Peyer's patch (tissue), 4 donors: Measurements from ENCODE around the gene LMBR1L. TPM values are rescaled to one million over a fixed set of nuclear protein-coding genes. Genes with fewer than 3 reads are reported as not detected.
A peak's percentile ranks its signal among the peaks of the same experiment; 100 is the strongest.
"Not testable (repeated sequence)": the region's sequence is repeated elsewhere in the genome, so short reads cannot be mapped to it uniquely, and the experiment has no call there.

Experiments used
- DNase-seq, 3 donors: peaks; one replicate each; pipeline ENCODE4 v3.0.0-alpha.2; 2017 to 2019
- H3K27ac ChIP-seq, 4 donors: fragments of 200-600 bp; sonication (generic); one replicate each; pipeline ENCODE4 v1.5.1; 2016 to 2019
- H3K27me3 ChIP-seq, 2 donors: fragments of 200-600 bp; sonication (generic); one replicate each; pipeline ENCODE4 v1.5.1; 2019
- H3K36me3 ChIP-seq, 3 donors: fragments of 200-600 bp; sonication (generic); one replicate each; pipeline ENCODE4 v1.5.1; 2016 to 2019
- H3K4me1 ChIP-seq, 4 donors: fragments of 200-600 bp; sonication (generic); one replicate each; pipeline ENCODE4 v1.5.1; 2016 to 2019
- H3K4me3 ChIP-seq, 4 donors: fragments of 200-600 bp; sonication (generic); 1 replicate in 3 of 4; 2 replicates in 1 of 4; pipeline ENCODE4 v1.5.1; 2016 to 2019; ENCODE audit warnings: mild to moderate bottlenecking in 1 of 4
- H3K9me3 ChIP-seq, 4 donors: fragments of 200-600 bp; sonication (generic); one replicate each; pipeline ENCODE4 v1.5.1; 2016 to 2019; ENCODE audit warnings: mild to moderate bottlenecking in 1 of 4
- POLR2A ChIP-seq, 2 donors: fragments of 450-650 bp; IDR thresholded peaks; one replicate each; pipeline ENCODE4 v1.5.1; 2017; ENCODE audit warnings: antibody characterized with exemption in 2 of 2, mild to moderate bottlenecking in 2 of 2, moderate library complexity in 2 of 2
- total RNA-seq, 4 donors: library from RNA; depleted of rRNA; stranded (reverse); fragments of >200 nt; gene quantifications; one replicate each; pipeline ENCODE4 v1.1.0, GENCODE V29; 2016
- TF ChIP-seq, protein P1 (sequence below), 6 experiments: fragments of 450-650 bp in 4 of 6; fragments of 200-600 bp in 2 of 6; sonication (generic) in 1 of 6; IDR thresholded peaks; one replicate each; pipeline ENCODE4 v1.5.1; 2017 to 2019; ENCODE audit warnings: antibody characterized with exemption in 6 of 6, mild to moderate bottlenecking in 3 of 6, moderate library complexity in 1 of 6

LMBR1L gene
- total RNA-seq, 4 donors from 2014 or later: 34.7 to 93.7 (median 84.7) TPM

GRCh38 chr12:49131894-49132461 is 21.3 kb upstream of the LMBR1L start:
- TF ChIP-seq POLR2A (IDR thresholded peaks at IDR 0.05): no peak
- TF ChIP-seq, protein P1, sequence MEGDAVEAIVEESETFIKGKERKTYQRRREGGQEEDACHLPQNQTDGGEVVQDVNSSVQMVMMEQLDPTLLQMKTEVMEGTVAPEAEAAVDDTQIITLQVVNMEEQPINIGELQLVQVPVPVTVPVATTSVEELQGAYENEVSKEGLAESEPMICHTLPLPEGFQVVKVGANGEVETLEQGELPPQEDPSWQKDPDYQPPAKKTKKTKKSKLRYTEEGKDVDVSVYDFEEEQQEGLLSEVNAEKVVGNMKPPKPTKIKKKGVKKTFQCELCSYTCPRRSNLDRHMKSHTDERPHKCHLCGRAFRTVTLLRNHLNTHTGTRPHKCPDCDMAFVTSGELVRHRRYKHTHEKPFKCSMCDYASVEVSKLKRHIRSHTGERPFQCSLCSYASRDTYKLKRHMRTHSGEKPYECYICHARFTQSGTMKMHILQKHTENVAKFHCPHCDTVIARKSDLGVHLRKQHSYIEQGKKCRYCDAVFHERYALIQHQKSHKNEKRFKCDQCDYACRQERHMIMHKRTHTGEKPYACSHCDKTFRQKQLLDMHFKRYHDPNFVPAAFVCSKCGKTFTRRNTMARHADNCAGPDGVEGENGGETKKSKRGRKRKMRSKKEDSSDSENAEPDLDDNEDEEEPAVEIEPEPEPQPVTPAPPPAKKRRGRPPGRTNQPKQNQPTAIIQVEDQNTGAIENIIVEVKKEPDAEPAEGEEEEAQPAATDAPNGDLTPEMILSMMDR (IDR thresholded peaks at IDR 0.05): no peak
- no peak for DNase-seq
- peak overlapping the region; percentile 88 to 99 (median 92) for H3K4me3 ChIP-seq

GRCh38 chr12:49131051-49131893 is 20.6 kb upstream of the LMBR1L start, which contains the start of gene TUBA1B:
TUBA1B (minus strand) TSS chr12:49131395; CDS start chr12:49131300, 95 bp downstream.
- peak; percentile 93 to 97 (median 96) for DNase-seq
- peaks cover 0 to 27% (median 4%) of the 10 kb centered on the region in 4 donors for H3K4me1 ChIP-seq
- TF ChIP-seq, protein P1 (IDR thresholded peaks at IDR 0.05): no peak
- peak; percentile 87 to 89 for TF ChIP-seq POLR2A (IDR thresholded peaks at IDR 0.05)
- peak within 1 kb of the TSS; percentile 98 to 100 (median 99) for H3K27ac ChIP-seq
- H3K4me3 ChIP-seq: peak within 1 kb of the TSS; percentile 88 to 99 (median 92)
- no peaks in the 10 kb centered on the region for H3K9me3 ChIP-seq
- no peaks in the 10 kb centered on the region for H3K27me3 ChIP-seq
- H3K36me3 ChIP-seq: peaks cover 0 to 26% (median 0%) of the 10 kb centered on the region in 3 donors

More at GRCh38 chr12:49131894-49132461, 21.3 kb upstream of the LMBR1L start:
- Histone ChIP-seq H3K27ac (peak overlapping the region; percentile 98 to 100 (median 99)), H3K9me3 (no peaks in the 10 kb centered on the region), H3K36me3 (peaks cover 0 to 25% (median 0%) of the 10 kb centered on the region in 3 donors), H3K27me3 (no peaks in the 10 kb centered on the region), H3K4me1 (peaks cover 0 to 27% (median 4%) of the 10 kb centered on the region in 4 donors)

GRCh38 chr12:49130151-49131050 is 19.8 kb upstream of the LMBR1L start:
- Histone ChIP-seq H3K27ac (peak overlapping the region; percentile 98 to 100 (median 99)), H3K9me3 (no peaks in the 10 kb centered on the region), H3K4me3 (peak overlapping the region; percentile 88 to 99 (median 92)), H3K36me3 (peaks cover 0 to 26% (median 0%) of the 10 kb centered on the region in 3 donors), H3K4me1 (peaks cover 0 to 27% (median 4%) of the 10 kb centered on the region in 4 donors), H3K27me3 (no peaks in the 10 kb centered on the region)
- DNase-seq: peak; percentile 92 to 97 (median 94)
- TF ChIP-seq, protein P1 (IDR thresholded peaks at IDR 0.05): peak; percentile 86 to 97 (median 94)
- TF ChIP-seq POLR2A (IDR thresholded peaks at IDR 0.05): peak in 1 of 2 donors; percentile 11

DNA sequence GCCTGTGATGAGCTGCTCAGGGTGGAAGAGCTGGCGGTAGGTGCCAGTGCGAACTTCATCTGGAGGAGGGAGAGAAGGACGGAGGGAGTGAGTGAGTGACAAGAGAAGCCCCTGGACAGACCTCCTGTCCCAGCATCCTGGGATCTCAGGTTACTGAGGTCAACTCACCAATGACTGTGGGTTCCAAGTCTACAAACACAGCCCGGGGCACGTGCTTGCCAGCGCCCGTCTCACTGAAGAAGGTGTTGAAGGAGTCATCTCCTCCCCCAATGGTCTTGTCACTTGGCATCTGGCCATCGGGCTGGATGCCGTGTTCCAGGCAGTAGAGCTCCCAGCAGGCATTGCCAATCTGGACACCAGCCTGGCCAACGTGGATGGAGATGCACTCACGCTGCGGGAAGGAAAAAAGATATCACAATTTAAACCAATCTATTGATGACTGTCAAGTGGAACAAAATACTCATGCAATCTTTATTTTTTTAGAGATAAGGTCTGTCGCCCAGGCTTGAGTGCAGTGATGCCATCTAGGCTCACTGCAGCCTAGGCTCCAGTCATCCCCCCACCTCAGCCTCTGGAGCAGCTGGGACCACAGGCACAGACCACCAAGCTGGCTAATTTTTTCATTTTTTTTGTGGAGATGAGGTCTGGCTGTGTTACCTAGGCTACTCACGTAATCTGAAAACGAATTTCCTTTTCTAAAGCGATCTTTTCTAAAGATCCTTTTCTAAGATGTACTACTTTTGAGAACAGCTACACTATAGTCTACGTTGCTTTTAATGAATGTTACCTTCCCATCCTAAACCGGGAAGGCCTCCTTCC is 18.9 kb upstream of the LMBR1L start:
- DNase-seq: no peak
- no peaks in the 10 kb centered on the region for H3K27me3 ChIP-seq
- TF ChIP-seq POLR2A (IDR thresholded peaks at IDR 0.05): no peak
- TF ChIP-seq, protein P1 (IDR thresholded peaks at IDR 0.05): no peak

GRCh38 chr12:49127971-49128370 is 17.3 kb upstream of the LMBR1L start:
- DNase-seq, H3K27me3 ChIP-seq, H3K4me3 ChIP-seq: not testable (repeated sequence)

More for the DNA sequence above, 18.9 kb upstream of the LMBR1L start:
- Histone ChIP-seq H3K27ac (peak overlapping the region; percentile 98 to 100 (median 99)), H3K4me3 (peak overlapping the region; percentile 88 to 99 (median 92)), H3K9me3 (no peaks in the 10 kb centered on the region), H3K36me3 (peaks cover 0 to 26% (median 0%) of the 10 kb centered on the region in 3 donors), H3K4me1 (peaks cover 0 to 27% (median 4%) of the 10 kb centered on the region in 4 donors)

More at GRCh38 chr12:49127971-49128370, 17.3 kb upstream of the LMBR1L start:
- Histone ChIP-seq H3K36me3 (peaks cover 0 to 26% (median 0%) of the 10 kb centered on the region in 3 donors), H3K4me1 (peaks cover 0 to 20% (median 4%) of the 10 kb centered on the region in 4 donors)
- not testable (repeated sequence) for H3K9me3 ChIP-seq, H3K27ac ChIP-seq
